Measurements from ENCODE around the gene JPH4.

GRCh38 chr14:23577004-23577681, 1.4 kb downstream of the JPH4 start:
- TF ChIP-seq POLR2A (IDR thresholded peaks at IDR 0.05; ENCODE audit: low read length) = no peak
- TF ChIP-seq PHF8 (IDR thresholded peaks at IDR 0.05; ENCODE audit: borderline replicate concordance, low read depth) = no peak
- no peak for TF ChIP-seq MAX (IDR thresholded peaks at IDR 0.05)
- TF ChIP-seq, protein P1, sequence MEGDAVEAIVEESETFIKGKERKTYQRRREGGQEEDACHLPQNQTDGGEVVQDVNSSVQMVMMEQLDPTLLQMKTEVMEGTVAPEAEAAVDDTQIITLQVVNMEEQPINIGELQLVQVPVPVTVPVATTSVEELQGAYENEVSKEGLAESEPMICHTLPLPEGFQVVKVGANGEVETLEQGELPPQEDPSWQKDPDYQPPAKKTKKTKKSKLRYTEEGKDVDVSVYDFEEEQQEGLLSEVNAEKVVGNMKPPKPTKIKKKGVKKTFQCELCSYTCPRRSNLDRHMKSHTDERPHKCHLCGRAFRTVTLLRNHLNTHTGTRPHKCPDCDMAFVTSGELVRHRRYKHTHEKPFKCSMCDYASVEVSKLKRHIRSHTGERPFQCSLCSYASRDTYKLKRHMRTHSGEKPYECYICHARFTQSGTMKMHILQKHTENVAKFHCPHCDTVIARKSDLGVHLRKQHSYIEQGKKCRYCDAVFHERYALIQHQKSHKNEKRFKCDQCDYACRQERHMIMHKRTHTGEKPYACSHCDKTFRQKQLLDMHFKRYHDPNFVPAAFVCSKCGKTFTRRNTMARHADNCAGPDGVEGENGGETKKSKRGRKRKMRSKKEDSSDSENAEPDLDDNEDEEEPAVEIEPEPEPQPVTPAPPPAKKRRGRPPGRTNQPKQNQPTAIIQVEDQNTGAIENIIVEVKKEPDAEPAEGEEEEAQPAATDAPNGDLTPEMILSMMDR (IDR thresholded peaks at IDR 0.05) = no peak
- TF ChIP-seq, protein P2, sequence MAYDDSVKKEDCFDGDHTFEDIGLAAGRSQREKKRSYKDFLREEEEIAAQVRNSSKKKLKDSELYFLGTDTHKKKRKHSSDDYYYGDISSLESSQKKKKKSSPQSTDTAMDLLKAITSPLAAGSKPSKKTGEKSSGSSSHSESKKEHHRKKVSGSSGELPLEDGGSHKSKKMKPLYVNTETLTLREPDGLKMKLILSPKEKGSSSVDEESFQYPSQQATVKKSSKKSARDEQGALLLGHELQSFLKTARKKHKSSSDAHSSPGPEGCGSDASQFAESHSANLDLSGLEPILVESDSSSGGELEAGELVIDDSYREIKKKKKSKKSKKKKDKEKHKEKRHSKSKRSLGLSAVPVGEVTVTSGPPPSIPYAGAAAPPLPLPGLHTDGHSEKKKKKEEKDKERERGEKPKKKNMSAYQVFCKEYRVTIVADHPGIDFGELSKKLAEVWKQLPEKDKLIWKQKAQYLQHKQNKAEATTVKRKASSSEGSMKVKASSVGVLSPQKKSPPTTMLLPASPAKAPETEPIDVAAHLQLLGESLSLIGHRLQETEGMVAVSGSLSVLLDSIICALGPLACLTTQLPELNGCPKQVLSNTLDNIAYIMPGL (CRISPR knock-in tag; IDR thresholded peaks at IDR 0.05; ENCODE audit: borderline replicate concordance) = no peak
- TF ChIP-seq RAD21 (conservative IDR thresholded peaks at IDR 0.05 in 1 of 2, IDR thresholded peaks at IDR 0.05 in 1 of 2) = no peak
- TF ChIP-seq, protein P3, sequence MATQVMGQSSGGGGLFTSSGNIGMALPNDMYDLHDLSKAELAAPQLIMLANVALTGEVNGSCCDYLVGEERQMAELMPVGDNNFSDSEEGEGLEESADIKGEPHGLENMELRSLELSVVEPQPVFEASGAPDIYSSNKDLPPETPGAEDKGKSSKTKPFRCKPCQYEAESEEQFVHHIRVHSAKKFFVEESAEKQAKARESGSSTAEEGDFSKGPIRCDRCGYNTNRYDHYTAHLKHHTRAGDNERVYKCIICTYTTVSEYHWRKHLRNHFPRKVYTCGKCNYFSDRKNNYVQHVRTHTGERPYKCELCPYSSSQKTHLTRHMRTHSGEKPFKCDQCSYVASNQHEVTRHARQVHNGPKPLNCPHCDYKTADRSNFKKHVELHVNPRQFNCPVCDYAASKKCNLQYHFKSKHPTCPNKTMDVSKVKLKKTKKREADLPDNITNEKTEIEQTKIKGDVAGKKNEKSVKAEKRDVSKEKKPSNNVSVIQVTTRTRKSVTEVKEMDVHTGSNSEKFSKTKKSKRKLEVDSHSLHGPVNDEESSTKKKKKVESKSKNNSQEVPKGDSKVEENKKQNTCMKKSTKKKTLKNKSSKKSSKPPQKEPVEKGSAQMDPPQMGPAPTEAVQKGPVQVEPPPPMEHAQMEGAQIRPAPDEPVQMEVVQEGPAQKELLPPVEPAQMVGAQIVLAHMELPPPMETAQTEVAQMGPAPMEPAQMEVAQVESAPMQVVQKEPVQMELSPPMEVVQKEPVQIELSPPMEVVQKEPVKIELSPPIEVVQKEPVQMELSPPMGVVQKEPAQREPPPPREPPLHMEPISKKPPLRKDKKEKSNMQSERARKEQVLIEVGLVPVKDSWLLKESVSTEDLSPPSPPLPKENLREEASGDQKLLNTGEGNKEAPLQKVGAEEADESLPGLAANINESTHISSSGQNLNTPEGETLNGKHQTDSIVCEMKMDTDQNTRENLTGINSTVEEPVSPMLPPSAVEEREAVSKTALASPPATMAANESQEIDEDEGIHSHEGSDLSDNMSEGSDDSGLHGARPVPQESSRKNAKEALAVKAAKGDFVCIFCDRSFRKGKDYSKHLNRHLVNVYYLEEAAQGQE (IDR thresholded peaks at IDR 0.05) = no peak
- TF ChIP-seq HOXB13 (CRISPR knock-in tag; IDR thresholded peaks at IDR 0.05; ENCODE audit: low read depth) = no peak

Data from A549 (cell line).